Fibroblast of villous mesenchyme (primary cell): Measurements from ENCODE around the gene ZNF560. TPM values are rescaled to one million over a fixed set of nuclear protein-coding genes. Genes with fewer than 3 reads are reported as not detected.

Experiments used
- DNase-seq: peaks from one replicate; pipeline ENCODE4 v3.0.0-alpha.2; 2010; ENCODE audit warnings: low read depth
- H3K4me3 ChIP-seq: 2 replicates; pipeline ENCODE4 v1.5.1; 2011; ENCODE audit warnings: low read depth, mild to moderate bottlenecking, low read length
- CTCF ChIP-seq: IDR thresholded peaks from 2 replicates; pipeline ENCODE4 v1.5.1; 2012; ENCODE audit warnings: low read depth, mild to moderate bottlenecking, low read length; ENCODE audit not compliant: insufficient read depth
- total RNA-seq: library from RNA; depleted of rRNA; stranded (reverse); fragments of >200 nt; gene quantifications from 2 replicates; pipeline ENCODE4 v1.2.3, GENCODE V29; 2012

The ZNF560 gene
- total RNA-seq, 1 donor, result 0.86 TPM

GRCh38 chr19:9474975-9475374, 23.4 kb downstream of the ZNF560 start:
- H3K4me3 ChIP-seq, result no peak overlapping the region
- TF ChIP-seq CTCF, result no peak
- DNase-seq, result no peak

GRCh38 chr19:9467161-9467560, 31.3 kb downstream of the ZNF560 start:
- TF ChIP-seq CTCF, result no peak
- H3K4me3 ChIP-seq, result no peak overlapping the region
- no peak for DNase-seq

- TF ChIP-seq CTCF, result no peak
- DNase-seq, result no peak
- H3K4me3 ChIP-seq, result no peak overlapping the region
Measured at GRCh38 chr19:9461938-9462337, 36.5 kb downstream of the ZNF560 start.

- no peak overlapping the region for H3K4me3 ChIP-seq
- no peak for TF ChIP-seq CTCF
- DNase-seq, result no peak
Measured at GRCh38 chr19:9456018-9456689, 42.3 kb downstream of the ZNF560 start.

GRCh38 chr19:9453953-9454352, 44.5 kb downstream of the ZNF560 start:
- no peak overlapping the region for H3K4me3 ChIP-seq
- no peak for DNase-seq
- TF ChIP-seq CTCF, result no peak

GRCh38 chr19:9445037-9445436, 53.4 kb downstream of the ZNF560 start:
- no peak for DNase-seq
- no peak for TF ChIP-seq CTCF
- H3K4me3 ChIP-seq, result no peak overlapping the region

GRCh38 chr19:9436358-9436757, 62.1 kb downstream of the ZNF560 start:
- no peak for TF ChIP-seq CTCF
- H3K4me3 ChIP-seq, result no peak overlapping the region
- DNase-seq, result no peak
